Hematopoietic multipotent progenitor cell treated with erythropoietin and hydrocortisone succinate and interleukin-3 and kit ligand, for 17 days (in vitro differentiated cells): ENCODE results near the gene TOP2B.

Source experiments
- DNase-seq: peaks from one replicate; pipeline ENCODE4 v3.0.0-alpha.2; 2015; ENCODE audit warnings: low spot score

The TOP2B gene

DNA sequence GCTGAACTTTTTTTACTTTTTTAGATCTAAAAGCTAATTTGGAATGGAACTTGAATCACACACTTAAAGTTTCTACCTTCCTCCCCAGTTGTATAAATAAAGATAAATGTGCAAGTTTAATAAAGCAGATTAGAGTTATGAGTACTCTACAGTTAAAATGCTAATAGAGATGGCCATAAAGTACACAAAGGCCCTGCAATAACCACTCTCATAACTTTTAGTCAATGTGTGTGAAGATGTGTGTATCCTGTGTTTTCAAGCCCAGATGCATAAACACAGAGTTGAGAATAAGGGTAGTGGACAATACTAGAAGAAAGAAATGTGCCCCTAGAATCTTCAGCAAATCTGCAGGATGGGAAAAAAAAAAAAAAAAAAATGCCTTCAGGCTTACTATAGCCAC, 45.3 kb downstream of the TOP2B start:
- no peak for DNase-seq

DNA sequence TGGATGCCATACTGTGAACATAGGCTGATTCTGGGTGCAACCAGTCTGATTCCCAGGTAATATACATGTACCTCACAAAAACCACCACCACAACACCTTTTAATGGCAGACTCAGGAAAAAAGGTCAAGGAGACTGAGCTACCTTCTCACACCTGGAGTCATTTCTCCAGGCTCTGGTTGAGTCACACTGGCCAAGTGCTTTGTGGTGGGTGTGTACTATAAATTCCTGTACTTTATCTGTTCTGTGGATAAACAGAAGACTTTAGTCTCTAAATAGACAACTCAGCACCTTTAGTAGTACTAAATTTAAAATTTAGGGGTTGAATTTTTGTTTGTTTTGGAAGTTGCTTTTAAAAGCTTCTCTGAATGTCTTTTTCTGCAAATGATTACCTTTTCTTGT, 46.7 kb downstream of the TOP2B start:
- DNase-seq: no peak

DNA sequence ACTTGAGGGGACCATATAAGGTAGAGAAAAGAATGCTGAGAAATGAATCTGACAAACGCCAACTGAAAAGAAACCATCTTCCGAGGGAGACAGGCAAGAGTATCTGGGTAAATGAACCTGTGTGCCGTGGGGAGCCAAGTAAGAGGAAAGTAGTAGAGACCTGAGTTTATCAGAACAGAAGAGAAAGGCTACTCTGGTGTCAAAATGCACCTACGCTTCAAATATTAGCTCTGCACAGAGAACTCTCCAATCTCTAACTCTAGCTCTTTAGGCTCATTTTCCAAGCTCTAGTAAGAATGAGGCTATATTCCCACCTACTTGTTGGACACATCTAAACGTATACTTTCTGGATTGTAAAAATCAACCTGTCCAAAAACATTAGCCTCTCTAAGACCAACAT, 53.5 kb downstream of the TOP2B start:
- no peak for DNase-seq

DNA sequence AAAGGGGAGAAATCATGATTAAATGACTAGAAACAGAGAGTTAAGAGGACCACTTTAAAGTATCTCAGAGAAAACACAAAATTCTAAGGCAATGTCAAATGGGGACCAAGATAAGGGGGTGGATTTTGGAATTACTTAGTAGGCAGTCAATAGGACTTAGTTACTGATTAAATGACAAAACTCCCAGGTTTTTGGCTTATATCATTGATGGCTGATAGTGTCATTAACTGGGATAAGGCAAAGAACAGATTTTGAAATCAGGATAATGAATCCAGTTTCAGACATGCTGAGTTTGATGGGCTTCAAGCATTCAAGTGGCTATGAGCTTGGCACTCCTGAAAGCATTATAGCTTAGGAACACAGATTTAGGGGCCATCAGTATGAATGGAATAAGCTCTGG, 53.9 kb downstream of the TOP2B start:
- no peak for DNase-seq

DNA sequence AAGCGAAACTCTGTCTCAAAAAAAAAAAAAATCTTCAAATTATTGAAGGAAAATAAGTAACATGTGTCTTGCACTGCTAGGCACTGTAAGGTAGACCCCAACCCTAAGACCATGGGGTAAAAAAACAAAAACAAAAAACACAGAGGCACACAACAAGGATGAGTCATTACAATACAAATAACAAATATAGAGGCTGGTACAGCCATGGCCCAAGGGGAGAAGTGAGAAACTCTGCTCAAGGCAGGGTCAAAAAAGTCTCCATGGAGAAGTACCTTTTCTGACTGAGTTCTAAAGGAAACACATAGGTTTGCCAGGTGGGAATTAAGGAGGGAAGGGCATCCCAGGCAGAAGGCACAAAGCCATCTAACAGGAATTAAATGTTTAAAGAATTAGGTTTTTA, 54.5 kb downstream of the TOP2B start:
- DNase-seq: no peak

DNA sequence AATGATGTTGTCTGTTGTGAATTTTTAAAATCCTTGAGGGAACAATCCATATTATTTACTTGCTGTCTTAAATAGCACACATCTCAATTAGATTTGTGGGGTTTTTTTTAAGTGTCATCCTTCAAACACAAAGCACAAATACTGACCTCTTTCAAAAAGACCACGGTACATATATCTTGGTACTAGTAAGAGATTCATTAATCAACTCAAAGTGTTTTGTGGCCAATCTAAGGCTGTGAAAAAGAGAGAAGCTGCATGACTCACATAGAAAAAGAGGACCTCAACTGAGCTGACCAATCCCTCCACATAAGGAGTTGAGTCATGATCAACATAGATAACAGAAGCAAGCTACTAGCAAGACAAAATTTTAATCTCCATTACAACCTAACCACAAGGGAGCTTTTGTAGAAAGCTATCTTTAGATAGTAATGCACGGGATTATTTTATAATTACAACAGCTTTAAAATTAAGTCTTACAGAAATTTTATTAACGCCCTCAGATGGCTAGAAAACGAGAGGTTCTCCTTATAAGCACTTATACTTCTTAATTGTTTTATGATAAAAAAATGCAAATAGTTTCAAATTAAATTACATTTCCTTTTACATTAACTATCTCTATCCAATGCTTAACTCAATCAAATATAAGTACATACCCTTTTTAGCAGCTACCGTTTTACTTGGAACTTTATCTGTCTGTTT, 60.5 kb downstream of the TOP2B start:
- peak; percentile 69 for DNase-seq

DNA sequence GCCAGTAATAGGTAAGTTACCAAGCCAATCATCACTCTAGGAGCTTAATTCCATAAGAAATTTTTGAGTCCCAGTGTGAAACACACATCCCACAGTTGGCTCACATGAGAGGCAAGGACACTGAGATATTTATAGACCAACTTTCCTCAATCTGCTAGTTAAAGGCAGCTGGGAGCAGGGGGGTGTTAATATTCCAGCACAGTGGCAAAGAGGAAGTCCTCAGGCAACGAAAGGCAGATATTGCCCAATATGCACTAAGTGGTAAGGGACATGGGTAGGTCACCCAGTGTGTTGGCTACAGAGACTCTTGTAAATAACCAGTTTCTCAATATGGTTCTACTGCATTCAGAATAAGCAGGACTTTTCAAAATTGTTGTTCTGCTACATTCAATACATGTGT, 61.0 kb downstream of the TOP2B start:
- no peak for DNase-seq

DNA sequence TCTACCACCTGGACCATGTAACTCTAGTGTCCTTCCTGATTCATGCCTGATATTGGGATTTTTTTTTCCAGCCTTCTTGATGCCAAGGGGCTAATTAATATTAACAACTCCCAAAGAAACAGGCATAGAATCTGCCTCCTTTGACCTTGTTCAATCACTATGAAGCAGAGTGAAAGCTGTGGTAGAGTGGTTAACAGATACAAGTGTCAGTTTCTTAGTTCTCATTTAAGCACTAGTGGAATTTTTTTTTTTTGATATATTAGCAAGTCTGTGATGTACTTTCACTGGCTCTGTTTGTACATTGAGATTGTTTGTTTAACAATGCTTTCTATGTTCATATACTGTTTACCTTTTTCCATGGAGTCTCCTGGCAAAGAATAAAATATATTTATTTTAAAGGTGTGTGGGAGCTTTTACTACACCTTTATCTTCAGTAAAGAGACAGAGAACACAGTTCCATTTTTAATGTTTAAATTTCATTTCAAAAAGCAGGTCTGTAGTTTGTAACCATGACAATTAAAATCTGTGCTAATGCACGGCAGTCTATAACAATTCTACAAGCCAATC, 67.1 kb downstream of the TOP2B start:
- DNase-seq: no peak

DNA sequence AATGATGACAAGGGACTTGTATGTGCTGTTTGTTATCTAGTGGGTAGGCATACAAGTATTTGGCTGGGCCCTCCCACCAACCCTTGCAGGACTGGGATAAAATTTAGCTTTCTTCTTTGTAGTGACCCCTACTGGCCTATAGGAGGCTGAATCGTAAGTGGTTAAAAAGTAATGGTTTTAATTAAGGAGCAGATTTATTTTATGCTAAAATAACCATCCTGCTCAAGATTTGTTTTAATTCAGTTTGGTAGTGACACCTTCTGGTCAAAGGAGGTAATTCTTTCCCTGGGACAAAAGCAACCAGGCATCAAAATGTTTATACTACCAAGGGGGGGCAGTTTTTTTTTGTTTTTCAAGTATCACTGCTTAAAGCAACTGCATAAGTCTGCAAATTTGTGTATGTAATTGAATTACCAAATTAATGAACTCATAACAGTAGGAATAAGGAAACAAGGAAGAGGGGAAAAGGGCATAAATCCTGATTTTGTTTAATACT, 70.7 kb downstream of the TOP2B start:
- DNase-seq: peak; percentile 52

DNA sequence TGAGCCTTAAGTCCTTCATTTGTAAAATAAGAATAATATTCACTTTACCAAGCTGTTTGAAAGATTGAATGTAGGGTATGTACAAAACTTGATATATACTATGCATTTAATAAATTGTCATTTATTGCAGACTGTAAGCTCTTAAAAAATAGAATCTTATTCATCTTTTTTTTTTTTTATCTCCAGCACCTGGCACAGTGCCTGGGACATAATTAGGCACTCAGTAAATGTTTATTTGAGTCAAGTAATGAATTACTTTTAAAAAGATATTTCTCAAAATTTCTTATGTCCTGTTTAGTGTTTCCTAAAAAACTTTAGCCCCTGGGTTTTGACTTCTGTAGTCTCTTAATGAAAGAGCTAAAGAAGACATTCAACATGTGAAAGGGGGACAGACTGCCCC, 71.7 kb downstream of the TOP2B start:
- no peak for DNase-seq

DNA sequence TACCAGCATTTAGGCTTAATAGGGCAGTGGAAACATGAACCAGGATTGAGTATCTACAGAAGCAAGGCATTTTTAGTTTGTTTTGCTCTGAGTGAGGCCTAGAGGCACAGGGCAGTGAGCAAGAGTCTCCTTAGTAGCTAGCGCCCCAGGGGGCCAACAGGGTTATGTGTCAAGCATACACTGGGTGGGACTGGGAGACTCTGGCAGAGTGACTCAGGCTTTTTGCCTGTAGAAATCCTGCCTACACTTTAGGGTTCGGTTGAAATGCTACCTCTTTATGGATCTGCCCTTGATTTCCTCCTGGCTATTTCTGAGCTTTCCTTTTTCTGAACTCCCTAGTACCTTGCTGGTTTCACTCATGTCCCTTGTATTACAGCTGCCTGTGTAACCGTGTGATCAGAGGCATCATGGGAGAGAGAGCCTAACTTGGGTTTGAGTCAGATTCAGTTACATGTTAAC, 72.2 kb downstream of the TOP2B start:
- no peak for DNase-seq

DNA sequence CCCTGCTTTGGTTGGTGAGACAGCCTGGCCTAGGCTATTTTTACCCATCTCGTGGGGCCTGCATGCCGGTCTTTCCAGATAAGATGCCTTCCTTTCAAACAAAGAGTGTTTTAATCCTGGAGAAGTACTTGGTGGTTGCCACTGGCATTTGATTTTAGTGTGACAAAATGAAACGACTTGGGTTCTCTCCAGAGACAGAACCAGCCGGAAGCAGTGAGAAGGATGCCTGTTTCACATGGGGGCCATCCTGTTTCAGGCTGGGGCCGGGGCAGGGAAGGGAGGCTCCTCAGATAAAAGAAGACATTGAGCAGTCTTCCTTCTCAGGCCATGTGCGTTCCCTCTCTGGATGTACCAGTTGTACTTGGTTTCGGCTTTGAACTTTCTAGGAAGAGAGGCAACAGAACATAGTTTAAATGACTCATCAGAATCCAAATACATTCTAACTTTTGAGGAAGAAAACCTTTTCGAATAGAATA, 74.9 kb downstream of the TOP2B start:
- DNase-seq: no peak

DNA sequence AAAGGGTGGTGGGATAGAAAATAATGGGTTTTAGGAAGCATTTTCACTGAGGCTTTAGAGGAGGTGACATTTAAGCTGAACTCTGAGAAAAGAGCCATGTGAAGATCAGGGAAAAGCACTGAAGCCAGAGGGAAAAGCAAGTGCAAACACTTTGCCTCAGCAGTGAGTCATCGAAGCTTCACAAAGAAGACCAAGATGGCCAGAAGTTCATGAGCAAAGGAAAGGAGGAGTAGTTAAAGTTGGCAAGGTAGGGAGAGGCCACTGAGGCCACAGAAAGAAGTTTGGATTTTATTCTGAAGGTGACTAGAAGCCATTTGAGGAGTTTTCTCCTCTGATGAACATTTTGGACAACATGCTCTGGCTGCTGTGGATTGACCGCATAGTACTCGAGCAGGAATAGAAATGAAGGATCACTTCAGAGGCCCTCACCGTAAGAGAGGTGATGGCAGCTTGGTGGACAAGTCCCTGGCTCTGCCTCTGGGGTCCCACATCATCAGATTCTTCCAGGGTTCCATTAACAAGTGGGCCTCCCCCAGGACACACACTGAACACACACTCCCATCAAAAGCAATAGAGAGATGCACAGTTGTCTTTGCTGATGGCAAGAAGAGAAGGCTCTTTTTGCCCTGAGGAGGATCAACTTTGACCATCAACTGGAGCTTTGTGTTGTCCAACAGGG, 75.5 kb downstream of the TOP2B start:
- DNase-seq: no peak

DNA sequence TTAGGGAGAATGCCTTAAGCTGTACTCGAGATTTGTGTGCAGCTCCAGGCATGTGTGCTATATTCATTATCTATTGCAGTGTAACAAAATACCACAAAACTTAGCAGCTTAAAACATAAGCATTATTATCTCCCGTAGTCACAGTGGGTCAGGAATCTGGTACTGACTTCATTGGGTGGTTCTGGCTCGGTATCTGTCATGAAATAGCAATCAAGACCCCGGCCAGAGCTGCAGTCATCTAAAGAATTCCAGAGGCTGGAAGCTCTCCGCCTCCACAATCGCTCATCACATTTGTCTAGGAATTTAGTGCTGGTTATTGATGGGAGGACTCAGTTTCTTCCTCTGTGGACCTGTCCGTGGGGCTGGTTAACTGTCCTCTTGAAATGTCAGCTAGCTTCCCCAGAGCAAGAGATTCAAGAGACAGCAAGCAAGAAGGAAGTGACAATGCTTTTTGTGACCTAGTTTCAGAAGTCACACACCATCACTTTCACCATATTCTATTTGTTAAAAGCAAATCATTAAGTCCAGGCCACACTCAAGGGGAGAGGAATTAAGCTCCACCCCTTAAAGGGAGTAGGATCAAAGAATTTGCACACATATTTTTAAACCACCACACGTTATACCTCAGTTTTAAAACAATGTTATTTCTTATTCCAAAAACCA, 76.1 kb downstream of the TOP2B start:
- no peak for DNase-seq

DNA sequence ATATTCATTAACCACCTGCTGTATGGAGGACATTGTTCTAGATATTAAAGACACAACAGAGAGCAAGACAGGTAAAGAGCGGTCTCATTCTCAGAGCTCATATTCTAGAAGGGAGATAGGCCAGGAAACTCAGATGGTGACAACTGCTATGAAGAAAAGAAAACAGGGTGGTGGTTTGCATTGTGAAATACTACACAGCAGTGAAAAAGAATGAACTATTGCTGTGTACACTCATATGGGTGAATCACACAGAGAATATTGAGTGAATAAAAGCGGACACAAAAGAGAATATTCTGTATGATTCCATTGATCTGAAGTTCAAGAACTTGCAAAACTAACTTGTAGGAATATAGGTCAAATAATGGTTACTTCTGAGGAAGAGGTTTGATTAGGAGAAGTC, 76.7 kb downstream of the TOP2B start:
- DNase-seq: no peak

DNA sequence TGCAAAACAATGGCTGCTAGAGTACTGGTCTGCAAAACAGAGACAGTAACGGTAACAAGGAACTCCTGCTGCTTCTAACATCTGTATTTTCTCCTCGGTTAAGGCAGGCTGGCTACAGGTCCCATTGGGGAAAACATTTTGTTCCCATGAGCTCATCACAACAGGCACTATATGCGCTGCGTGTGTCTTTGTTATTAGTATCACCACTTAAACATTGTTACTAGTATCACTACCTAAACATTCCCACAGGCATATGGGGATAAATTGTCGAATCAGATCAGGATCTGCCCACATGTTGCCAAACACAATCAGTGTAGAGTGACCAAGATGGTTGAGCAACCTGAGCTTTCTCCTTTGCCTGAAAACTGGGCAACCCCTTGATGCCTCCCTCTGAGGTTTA, 77.2 kb downstream of the TOP2B start:
- DNase-seq: no peak

DNA sequence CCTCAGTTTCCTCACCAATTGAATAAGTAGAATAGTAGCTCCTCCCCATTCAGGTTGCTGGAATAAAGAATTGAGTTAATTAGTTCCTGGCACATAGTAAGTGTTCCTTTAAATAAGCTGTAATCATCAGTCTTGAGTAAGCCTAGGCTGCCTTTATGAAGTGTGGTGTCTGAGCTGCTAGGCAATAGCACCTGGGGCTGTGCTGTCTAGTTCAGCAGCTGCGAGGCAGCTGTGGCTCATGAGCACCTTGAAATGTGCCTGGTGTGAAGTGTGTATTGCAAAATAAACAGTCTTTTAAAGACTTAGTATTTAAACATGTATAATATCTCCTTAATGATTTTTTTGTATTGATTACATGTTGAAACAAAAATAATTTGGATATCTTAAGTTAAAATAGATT, 77.6 kb downstream of the TOP2B start:
- DNase-seq: no peak

DNA sequence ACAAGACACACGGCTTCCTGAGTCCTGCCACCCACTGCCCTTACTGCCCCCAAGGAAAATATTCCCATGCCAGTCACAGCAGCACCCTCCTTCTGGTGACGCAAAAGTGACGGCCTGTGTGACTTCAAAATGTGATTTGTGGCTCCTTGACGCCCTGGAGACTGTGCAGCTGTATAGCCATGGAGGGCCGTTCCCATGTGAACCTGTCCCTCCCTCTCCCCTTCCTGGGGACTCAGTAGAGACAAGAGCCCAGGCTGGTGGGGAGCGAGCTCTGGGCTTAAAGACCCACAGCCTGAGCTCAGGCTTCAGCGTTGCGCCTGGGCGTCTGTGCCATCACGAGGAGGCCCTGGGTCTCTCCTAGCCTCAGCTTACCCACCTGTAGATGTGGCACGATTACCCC, 78.2 kb downstream of the TOP2B start:
- DNase-seq: no peak

DNA sequence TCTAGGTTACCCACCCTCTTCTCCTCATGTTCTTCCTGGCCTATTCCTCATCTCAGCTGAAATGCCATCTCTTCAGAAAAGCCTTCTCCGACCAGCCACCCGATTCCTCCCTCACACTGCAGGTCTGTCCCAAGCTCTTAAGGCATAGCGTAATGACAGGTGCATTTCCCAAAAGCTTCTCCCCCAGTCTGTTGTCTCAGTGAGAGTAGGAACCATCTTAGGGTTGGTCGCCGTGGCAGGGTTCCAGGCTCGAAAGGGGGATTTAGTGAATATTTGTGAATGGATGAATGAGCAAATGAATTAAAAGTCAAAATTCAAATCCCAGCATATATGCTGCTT, 78.6 kb downstream of the TOP2B start:
- DNase-seq: no peak

DNA sequence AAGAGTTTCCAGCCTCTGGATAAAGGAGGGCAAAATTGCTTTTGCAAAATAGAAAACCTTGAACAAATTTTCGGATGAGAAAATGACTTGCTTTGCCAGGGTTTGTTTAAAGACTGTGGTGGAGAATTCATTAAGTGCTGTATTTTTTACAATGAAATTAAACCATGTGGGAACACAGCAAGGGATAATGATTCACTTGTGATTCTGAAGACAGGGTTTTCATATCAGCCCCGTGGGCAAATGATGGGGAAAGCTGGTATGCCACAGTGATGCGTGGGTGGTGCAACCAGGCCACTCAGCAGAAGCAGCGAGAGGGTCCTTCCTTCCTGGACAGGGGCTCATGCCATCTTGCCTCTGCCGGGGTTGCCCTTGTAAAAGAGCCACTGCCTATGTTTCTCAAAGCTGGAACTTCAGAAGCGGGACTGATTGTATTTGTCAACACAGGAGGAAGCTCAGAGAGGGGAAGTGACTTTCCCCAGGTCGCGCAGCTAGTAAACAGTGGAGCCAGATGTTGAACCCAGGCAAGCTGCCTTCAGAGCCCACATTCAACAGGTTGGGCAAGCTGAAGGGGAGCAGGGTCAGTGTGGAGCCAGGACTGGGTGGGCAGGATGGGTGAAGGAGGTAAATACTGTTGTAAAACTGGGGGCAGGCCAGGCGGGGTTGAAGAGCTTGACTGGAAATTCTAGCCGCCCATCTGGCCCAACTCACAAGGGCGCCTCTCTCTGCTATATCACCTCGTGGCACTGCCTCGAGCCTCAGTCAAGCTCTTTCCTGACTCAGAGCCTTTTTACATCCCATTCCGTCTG, 79.1 kb downstream of the TOP2B start:
- no peak for DNase-seq

DNA sequence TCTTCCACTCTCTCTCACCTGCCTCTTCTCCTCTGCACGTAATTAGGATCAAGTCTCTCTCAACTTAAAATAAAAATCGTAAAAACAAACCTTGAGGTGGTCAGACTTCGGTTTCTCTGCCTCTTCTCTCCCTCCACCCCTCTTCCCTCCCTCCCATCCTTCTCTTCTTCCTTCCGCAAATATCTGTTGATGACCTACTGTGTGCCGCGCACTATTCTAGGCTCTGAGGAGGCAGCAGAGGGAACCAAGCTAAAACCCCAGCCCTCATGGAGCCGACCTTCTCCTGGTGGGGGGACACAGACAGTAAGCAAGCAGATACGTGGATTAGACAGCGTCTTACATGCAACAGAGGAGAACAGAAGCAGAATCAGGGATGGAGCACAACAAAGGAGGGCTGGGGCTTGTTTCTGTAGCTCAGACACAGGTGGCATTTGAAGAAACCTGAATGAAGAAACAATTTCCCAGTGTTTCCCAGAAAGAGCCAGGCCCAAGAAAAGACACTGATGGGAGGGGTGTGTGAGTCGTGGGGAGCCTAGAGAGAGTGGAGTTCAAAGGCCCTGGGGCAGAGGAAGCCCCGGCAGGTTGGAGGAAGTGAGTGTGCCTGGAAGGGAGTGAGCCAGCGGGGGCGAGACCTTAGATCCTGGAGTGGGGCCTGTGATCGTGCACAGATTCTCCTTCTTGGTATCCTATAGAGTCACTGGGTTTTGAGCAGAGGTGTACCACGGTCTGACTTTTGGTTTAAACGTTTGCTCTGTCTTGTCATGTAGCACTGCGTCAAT, 80.5 kb downstream of the TOP2B start:
- DNase-seq: no peak
